Keratinocyte (primary cell): ENCODE results near the gene U2AF1L4. TPM values are rescaled to one million over a fixed set of nuclear protein-coding genes. Genes with fewer than 3 reads are reported as not detected.

Experiments
- DNase-seq: peaks from one replicate; pipeline ENCODE4 v3.0.0-alpha.2; 2011; ENCODE audit warnings: low read depth, missing footprints, low spot score
- FAIRE-seq: peaks from 2 replicates; lab custom pipeline; 2011; peaks lifted over from hg19 to GRCh38; lab: Jason Lieb, UNC
- H2AFZ ChIP-seq: 2 replicates; pipeline ENCODE4 v1.6.0; 2012; ENCODE audit warnings: low read length, control low read depth, inconsistent platforms; ENCODE audit not compliant: control insufficient read depth
- H3K27ac ChIP-seq: 2 replicates; pipeline ENCODE4 v1.5.1; 2011; ENCODE audit warnings: low read length; ENCODE audit not compliant: control insufficient read depth, insufficient read depth
- H3K27me3 ChIP-seq: 3 replicates; pipeline ENCODE4 v1.6.0; 2011; ENCODE audit warnings: low read length; ENCODE audit not compliant: control insufficient read depth, insufficient read depth; ENCODE audit errors: extremely low read depth
- H3K36me3 ChIP-seq, 2 experiments: 2 replicates in 1 of 2; 3 replicates in 1 of 2; pipeline ENCODE4 v1.5.1; 2011; ENCODE audit warnings: low read length in 2 of 2, mild to moderate bottlenecking in 1 of 2; ENCODE audit not compliant: control insufficient read depth in 2 of 2, insufficient read depth in 2 of 2; ENCODE audit errors: extremely low read depth in 1 of 2
- H3K4me1 ChIP-seq: 3 replicates; pipeline ENCODE4 v1.5.1; 2011; ENCODE audit warnings: low read length; ENCODE audit not compliant: control insufficient read depth, insufficient read depth; ENCODE audit errors: extremely low read depth
- H3K4me2 ChIP-seq: 3 replicates; pipeline ENCODE4 v1.6.0; 2011; ENCODE audit warnings: low read depth, low read length; ENCODE audit not compliant: control insufficient read depth, insufficient read depth; ENCODE audit errors: extremely low read depth
- H3K4me3 ChIP-seq, 3 experiments: fragments of 200-600 bp in 1 of 3; sonication (generic) in 1 of 3; 2 replicates in 2 of 3; 3 replicates in 1 of 3; pipeline ENCODE4 v1.5.1; 2011 to 2016; ENCODE audit warnings: low read length in 3 of 3, mild to moderate bottlenecking in 3 of 3, control low read depth in 2 of 3, inconsistent platforms in 1 of 3, low read depth in 1 of 3, mixed read lengths in 1 of 3, mixed run types in 1 of 3, moderate library complexity in 1 of 3; ENCODE audit not compliant: control insufficient read depth in 2 of 3, insufficient read depth in 2 of 3; ENCODE audit errors: extremely low read depth in 1 of 3
- H3K79me2 ChIP-seq: 2 replicates; pipeline ENCODE4 v1.6.0; 2012; ENCODE audit warnings: low read length; ENCODE audit not compliant: control insufficient read depth, insufficient read depth
- H3K9ac ChIP-seq: 3 replicates; pipeline ENCODE4 v1.6.0; 2011; ENCODE audit warnings: low read length; ENCODE audit not compliant: control insufficient read depth, insufficient read depth; ENCODE audit errors: extremely low read depth
- H3K9me1 ChIP-seq: 3 replicates; pipeline ENCODE4 v1.6.0; 2011; ENCODE audit warnings: low read length; ENCODE audit not compliant: control insufficient read depth, insufficient read depth; ENCODE audit errors: extremely low read depth
- H3K9me3 ChIP-seq: 2 replicates; pipeline ENCODE4 v1.5.1; 2012; ENCODE audit warnings: low read depth, low read length; ENCODE audit not compliant: control insufficient read depth
- H4K20me1 ChIP-seq: 3 replicates; pipeline ENCODE4 v1.6.0; 2011; ENCODE audit warnings: low read length; ENCODE audit not compliant: control insufficient read depth, insufficient read depth; ENCODE audit errors: extremely low read depth
- EZH2 ChIP-seq: IDR thresholded peaks from one replicate; pipeline ENCODE4 v1.6.1; 2012; ENCODE audit warnings: inconsistent platforms, mild to moderate bottlenecking, low read length, moderate library complexity
- dilution Hi-C: fragments of 300-500 bp; cut with MboI; formaldehyde crosslinking; loops from one replicate; pipeline ENCODE4 v1.7.0; 2020; ENCODE audit warnings: low sequenced_read_pairs; ENCODE audit not compliant: extremely low pct_ligation_motif_present
- polyA plus RNA-seq, 5 experiments: library from polyadenylated mRNA; depleted of rRNA in 3 of 5; stranded (reverse) in 3 of 5; stranded (forward) in 1 of 5; unstranded in 1 of 5; fragments of >200 nt; gene quantifications; 1 replicate in 1 of 5; 2 replicates in 3 of 5; 3 replicates in 1 of 5; pipeline versions ENCODE4 v1.2.1 to v1.2.3, GENCODE V29; 2011 to 2012; ENCODE audit warnings: missing spikeins in 2 of 5, low read depth in 1 of 5, low replicate concordance in 1 of 5
- TF ChIP-seq, protein P1 (sequence below), 3 experiments: IDR thresholded peaks in 1 of 3; conservative IDR thresholded peaks in 1 of 3; optimal IDR thresholded peaks in 1 of 3; 2 replicates in 2 of 3; 3 replicates in 1 of 3; pipeline versions ENCODE3 to v1.5.1; 2011; ENCODE audit warnings: low read length in 3 of 3, mild to moderate bottlenecking in 3 of 3, moderate library complexity in 2 of 3, control low read depth in 1 of 3, inconsistent platforms in 1 of 3; ENCODE audit not compliant: insufficient read depth in 2 of 3; ENCODE audit errors: extremely low read depth in 1 of 3

U2AF1L4 gene
- polyA plus RNA-seq, 1 donor (not counting 4 experiments of a cell fraction or from before 2014, with no cell fraction given), result 8.9 TPM

DNA sequence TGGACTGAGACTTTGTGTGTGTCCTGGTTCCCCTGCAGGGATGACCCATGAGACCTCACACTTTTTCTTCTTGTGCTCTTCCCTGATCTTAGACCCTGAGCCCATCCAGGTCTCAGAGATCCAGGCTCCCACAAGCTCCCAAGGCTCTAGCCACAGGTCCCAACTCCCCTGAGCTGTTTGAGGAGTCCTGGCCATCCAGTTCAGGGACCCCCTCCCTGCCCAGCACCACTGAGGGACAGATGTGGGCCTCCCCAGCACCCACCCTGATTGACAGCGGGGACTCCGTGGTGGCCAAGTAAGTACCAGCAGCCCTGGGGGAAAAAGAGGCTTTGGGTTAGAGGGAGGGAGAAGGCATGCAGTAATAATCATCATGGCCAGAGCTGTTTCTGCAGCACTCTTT, 14.5 kb upstream of the U2AF1L4 start:
- no peak for DNase-seq
- Histone ChIP-seq H3K4me3 (peak overlapping the region in 1 of 3 experiments; percentile 1), H3K79me2 (peaks cover 20% of the 10 kb centered on the region), H2AFZ (no peak overlapping the region), H3K27me3 (no peaks in the 10 kb centered on the region), H4K20me1 (no peaks in the 10 kb centered on the region), H3K36me3 (peaks cover 5 to 16% of the 10 kb centered on the region in 2 experiments), H3K4me2 (peak overlapping the region; percentile 84), H3K9me1 (no peaks in the 10 kb centered on the region), H3K9me3 (no peaks in the 10 kb centered on the region), H3K27ac (no peak overlapping the region), H3K4me1 (peaks cover 23% of the 10 kb centered on the region), H3K9ac (peak overlapping the region; percentile 15)
- dilution Hi-C loops, result no loop called here
- no peak for FAIRE-seq
- no peak for TF ChIP-seq EZH2
- TF ChIP-seq, protein P1, sequence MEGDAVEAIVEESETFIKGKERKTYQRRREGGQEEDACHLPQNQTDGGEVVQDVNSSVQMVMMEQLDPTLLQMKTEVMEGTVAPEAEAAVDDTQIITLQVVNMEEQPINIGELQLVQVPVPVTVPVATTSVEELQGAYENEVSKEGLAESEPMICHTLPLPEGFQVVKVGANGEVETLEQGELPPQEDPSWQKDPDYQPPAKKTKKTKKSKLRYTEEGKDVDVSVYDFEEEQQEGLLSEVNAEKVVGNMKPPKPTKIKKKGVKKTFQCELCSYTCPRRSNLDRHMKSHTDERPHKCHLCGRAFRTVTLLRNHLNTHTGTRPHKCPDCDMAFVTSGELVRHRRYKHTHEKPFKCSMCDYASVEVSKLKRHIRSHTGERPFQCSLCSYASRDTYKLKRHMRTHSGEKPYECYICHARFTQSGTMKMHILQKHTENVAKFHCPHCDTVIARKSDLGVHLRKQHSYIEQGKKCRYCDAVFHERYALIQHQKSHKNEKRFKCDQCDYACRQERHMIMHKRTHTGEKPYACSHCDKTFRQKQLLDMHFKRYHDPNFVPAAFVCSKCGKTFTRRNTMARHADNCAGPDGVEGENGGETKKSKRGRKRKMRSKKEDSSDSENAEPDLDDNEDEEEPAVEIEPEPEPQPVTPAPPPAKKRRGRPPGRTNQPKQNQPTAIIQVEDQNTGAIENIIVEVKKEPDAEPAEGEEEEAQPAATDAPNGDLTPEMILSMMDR (optimal IDR thresholded peaks at IDR 0.05 in 1 of 3, IDR thresholded peaks at IDR 0.05 in 1 of 3, conservative IDR thresholded peaks at IDR 0.05 in 1 of 3; ENCODE audit: extremely low read depth in 1 of 3, insufficient read depth in 2 of 3, low read length in 3 of 3), result no peak

DNA sequence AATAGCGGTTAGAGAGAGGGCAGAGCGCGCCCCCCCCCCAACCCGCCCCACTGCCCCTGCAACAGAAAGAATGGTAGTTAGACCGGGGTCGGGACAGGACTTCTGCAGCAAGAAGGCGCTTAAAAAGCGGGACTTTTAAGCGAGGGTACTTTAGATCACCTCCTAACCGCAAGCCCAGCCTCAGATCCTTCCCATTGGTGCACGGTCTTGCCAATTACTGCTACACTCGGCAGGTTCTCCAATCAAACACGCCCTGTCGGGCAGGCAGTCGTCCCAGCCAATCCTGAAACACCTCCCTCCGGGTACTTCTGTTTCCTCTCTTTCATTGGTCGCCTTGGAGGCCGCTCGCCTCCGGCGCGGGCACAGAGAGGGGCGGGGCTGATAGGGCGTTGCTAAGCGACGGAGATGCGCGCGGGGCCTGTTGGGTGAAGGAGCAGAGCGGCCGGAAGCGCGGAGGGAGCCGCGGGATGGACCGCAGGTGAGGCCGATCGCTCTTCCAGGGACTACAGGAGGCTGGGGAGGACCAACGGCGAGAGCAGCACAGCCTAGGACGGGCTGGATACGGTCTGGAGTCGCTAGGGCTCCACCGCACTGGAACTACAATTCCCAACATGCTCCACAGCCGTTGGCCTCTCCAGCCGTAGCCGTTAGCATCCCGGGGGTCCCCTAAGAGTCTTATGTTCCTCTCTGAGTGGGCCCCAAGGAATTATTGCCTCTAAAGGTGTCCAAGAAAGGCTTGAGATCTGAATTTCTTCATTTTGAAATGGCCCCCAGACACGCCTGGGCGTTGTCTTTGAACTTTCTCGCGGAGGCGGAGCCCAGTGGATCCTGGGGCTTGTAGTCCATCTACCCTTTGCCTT, 12.8 kb upstream of the U2AF1L4 start, which contains the start of gene PROSER3:
Gene PROSER3 (plus strand): TSS at position 428 of the 860 bp plus-strand sequence. CDS start 40 bp downstream, at position 468.
- H3K4me1 ChIP-seq, result peaks cover 23% of the 10 kb centered on the region
- FAIRE-seq, result peak; percentile 84
- dilution Hi-C loops, result no loop called here

More for the DNA sequence above, 12.8 kb upstream of the U2AF1L4 start, which contains the start of gene PROSER3:
- Histone ChIP-seq H3K27me3 (no peaks in the 10 kb centered on the region), H3K9me1 (no peaks in the 10 kb centered on the region), H3K79me2 (peaks cover 20% of the 10 kb centered on the region), H3K4me3 (peak within 1 kb of the TSS; percentile 92 to 100 (median 95)), H3K27ac (peak within 1 kb of the TSS; percentile 98), H3K9me3 (no peaks in the 10 kb centered on the region), H3K4me2 (peak within 1 kb of the TSS; percentile 84), H4K20me1 (no peaks in the 10 kb centered on the region), H2AFZ (peak within 1 kb of the TSS; percentile 94), H3K9ac (peak within 1 kb of the TSS; percentile 100), H3K36me3 (peaks cover 11 to 20% of the 10 kb centered on the region in 2 experiments)
- TF ChIP-seq EZH2, result no peak
- TF ChIP-seq, protein P1 (optimal IDR thresholded peaks at IDR 0.05 in 1 of 3, IDR thresholded peaks at IDR 0.05 in 1 of 3, conservative IDR thresholded peaks at IDR 0.05 in 1 of 3; ENCODE audit: extremely low read depth in 1 of 3, insufficient read depth in 2 of 3, low read length in 3 of 3), result no peak
- peak; percentile 99 for DNase-seq
